Thyroid gland (tissue), 4 donors: ENCODE results near the gene PSMD1. TPM values are rescaled to one million over a fixed set of nuclear protein-coding genes. Genes with fewer than 3 reads are reported as not detected.

Experiments used
- DNase-seq, 2 donors: peaks; one replicate each; pipeline ENCODE4 v3.0.0-alpha.2; 2019
- H3K27ac ChIP-seq, 3 donors: fragments of 200-600 bp; sonication (generic); 1 replicate in 2 of 3; 2 replicates in 1 of 3; pipeline ENCODE4 v1.5.1; 2016 to 2019; ENCODE audit warnings: mild to moderate bottlenecking in 1 of 3, moderate library complexity in 1 of 3
- H3K27me3 ChIP-seq: fragments of 200-600 bp; sonication (generic); one replicate; pipeline ENCODE4 v1.5.1; 2019
- H3K36me3 ChIP-seq, 2 donors: fragments of 200-600 bp; sonication (generic); one replicate each; pipeline ENCODE4 v1.5.1; 2016 to 2019
- H3K4me1 ChIP-seq, 2 donors: fragments of 200-600 bp; sonication (generic); one replicate each; pipeline ENCODE4 v1.5.1; 2017 to 2019
- H3K4me3 ChIP-seq, 3 donors: fragments of 200-600 bp; sonication (generic); replicated peaks in 1 of 3; 1 replicate in 2 of 3; 2 replicates in 1 of 3; pipeline ENCODE4 v1.5.1; 2016; ENCODE audit warnings: mild to moderate bottlenecking in 1 of 3
- H3K9me3 ChIP-seq: fragments of 200-600 bp; sonication (generic); one replicate; pipeline ENCODE4 v1.5.1; 2017
- POLR2A ChIP-seq, 2 donors: fragments of 450-650 bp; IDR thresholded peaks; one replicate each; pipeline ENCODE4 v1.6.1; 2017; ENCODE audit warnings: antibody characterized with exemption in 2 of 2, mild to moderate bottlenecking in 2 of 2, moderate library complexity in 1 of 2
- WGBS, 2 donors: methylation state at CpG; one replicate each; pipeline ENCODE4 v1.1.5; 2017; 5-methylcytosine and 5-hydroxymethylcytosine counted together
- intact Hi-C: fragments of 100-400 bp; cut with DNase I; formaldehyde crosslinking; loops from one replicate; pipeline ENCODE4 v1.15.1; 2023
- total RNA-seq, 4 donors: library from RNA; depleted of rRNA; stranded (reverse); fragments of >200 nt; gene quantifications; one replicate each; pipeline ENCODE4 v1.2.3, GENCODE V29; 2016
- TF ChIP-seq, protein P1 (sequence below), 6 experiments: fragments of 200-600 bp in 3 of 6; fragments of 450-650 bp in 3 of 6; sonication (generic) in 3 of 6; IDR thresholded peaks; one replicate each; pipeline ENCODE4 v1.5.1; 2016 to 2019; ENCODE audit warnings: antibody characterized with exemption in 6 of 6, mild to moderate bottlenecking in 2 of 6, inconsistent platforms in 1 of 6, moderate library complexity in 1 of 6

PSMD1 gene
- total RNA-seq, 4 donors from 2014 or later, result 60.2 to 98.7 (median 78.4) TPM

DNA sequence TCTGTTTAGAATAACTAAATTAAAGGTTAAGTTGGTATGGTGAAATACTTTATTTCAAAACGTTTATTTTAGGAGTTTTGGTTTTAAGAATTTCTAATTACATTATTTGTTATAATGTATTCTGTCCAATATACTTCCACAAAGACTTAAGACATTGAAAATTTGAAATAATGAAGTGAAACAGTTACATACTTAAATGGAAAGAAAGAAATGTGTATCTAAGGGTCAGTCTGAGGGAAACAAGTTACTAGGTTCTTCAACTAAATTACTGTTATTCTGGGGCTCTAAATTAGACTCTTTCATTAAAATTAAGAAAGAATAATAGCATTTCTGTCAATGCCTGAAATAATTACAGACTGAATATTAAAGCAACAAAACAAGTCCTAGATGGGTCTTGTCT lies 60.5 kb downstream of the PSMD1 start:
- H3K4me3 ChIP-seq, result no peak overlapping the region
- intact Hi-C loops, result no loop called here
- H3K27ac ChIP-seq, result no peak overlapping the region
- 50 to 51% methylated on average over 1 of the region's 1 CpG for WGBS, 2 donors
- no peaks in the 10 kb centered on the region for H3K27me3 ChIP-seq
- no peak for DNase-seq
- H3K36me3 ChIP-seq, result no peaks in the 10 kb centered on the region
- H3K9me3 ChIP-seq, result no peaks in the 10 kb centered on the region
- TF ChIP-seq, protein P1, sequence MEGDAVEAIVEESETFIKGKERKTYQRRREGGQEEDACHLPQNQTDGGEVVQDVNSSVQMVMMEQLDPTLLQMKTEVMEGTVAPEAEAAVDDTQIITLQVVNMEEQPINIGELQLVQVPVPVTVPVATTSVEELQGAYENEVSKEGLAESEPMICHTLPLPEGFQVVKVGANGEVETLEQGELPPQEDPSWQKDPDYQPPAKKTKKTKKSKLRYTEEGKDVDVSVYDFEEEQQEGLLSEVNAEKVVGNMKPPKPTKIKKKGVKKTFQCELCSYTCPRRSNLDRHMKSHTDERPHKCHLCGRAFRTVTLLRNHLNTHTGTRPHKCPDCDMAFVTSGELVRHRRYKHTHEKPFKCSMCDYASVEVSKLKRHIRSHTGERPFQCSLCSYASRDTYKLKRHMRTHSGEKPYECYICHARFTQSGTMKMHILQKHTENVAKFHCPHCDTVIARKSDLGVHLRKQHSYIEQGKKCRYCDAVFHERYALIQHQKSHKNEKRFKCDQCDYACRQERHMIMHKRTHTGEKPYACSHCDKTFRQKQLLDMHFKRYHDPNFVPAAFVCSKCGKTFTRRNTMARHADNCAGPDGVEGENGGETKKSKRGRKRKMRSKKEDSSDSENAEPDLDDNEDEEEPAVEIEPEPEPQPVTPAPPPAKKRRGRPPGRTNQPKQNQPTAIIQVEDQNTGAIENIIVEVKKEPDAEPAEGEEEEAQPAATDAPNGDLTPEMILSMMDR (IDR thresholded peaks at IDR 0.05), result no peak
- TF ChIP-seq POLR2A (IDR thresholded peaks at IDR 0.05), result no peak
- H3K4me1 ChIP-seq, result peaks cover 0 to 11% of the 10 kb centered on the region in 2 donors

DNA sequence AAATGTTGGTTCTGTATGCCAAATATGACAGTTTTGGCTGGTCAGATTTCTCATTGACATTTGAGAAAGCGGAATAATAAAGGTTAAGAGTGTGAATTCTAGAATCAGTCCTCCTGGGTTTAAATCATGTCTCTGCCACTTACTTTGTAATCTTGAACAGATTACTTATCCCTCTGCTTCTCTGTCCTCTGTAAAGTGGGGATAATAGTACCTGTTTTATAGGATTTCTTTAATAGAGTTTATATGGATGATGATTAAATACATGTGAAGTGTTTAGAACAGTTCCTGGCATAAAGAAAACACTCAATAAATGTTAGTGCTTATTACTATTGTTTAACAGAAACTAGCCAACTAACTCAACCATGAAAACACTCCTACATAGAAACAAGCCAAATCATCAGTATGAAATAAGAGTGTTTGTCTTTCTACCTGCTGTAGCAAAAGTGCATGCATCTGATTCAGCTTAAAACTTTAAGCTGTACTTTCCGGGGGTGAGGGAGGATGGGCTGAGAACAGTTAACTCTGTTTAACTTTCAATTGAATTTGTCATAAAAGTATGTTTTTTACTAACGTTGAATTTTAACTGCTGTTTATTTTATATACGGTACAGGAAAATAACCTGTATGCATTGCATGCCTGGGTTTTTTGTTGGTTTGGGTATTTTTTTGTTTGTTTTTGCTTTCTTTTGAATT lies 61.4 kb downstream of the PSMD1 start:
- no peak for DNase-seq
- no peaks in the 10 kb centered on the region for H3K9me3 ChIP-seq
- WGBS, 2 donors, result 47 to 57% methylated on average over 4 of the region's 4 CpGs
- H3K4me3 ChIP-seq, result no peak overlapping the region
- H3K36me3 ChIP-seq, result no peaks in the 10 kb centered on the region
- H3K4me1 ChIP-seq, result peaks cover 0 to 6% of the 10 kb centered on the region in 2 donors
- no peak for TF ChIP-seq POLR2A (IDR thresholded peaks at IDR 0.05)
- TF ChIP-seq, protein P1 (IDR thresholded peaks at IDR 0.05), result no peak
- peak overlapping the region in 1 of 3 donors; percentile 6 for H3K27ac ChIP-seq
- H3K27me3 ChIP-seq, result no peaks in the 10 kb centered on the region
- intact Hi-C loops, result no loop called here

DNA sequence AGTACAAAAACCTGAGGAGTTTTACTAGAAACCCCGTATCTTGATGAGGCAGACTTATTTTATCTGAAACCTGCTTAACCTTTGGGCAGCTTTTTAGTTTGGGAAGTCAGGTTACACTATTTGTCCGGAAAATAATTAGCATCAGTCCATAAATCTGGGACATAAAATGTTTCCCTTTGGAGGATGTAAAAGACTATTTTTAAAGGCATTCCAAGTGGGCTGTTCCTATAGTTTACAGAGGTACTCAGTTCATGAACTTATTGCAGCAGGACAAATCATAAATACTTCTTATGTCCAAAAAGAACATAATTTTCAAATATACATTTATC lies 61.9 kb downstream of the PSMD1 start:
- DNase-seq, result no peak
- no peaks in the 10 kb centered on the region for H3K36me3 ChIP-seq
- peaks cover 4 to 11% of the 10 kb centered on the region in 2 donors for H3K4me1 ChIP-seq
- no peaks in the 10 kb centered on the region for H3K27me3 ChIP-seq
- intact Hi-C loops, result no loop called here
- TF ChIP-seq POLR2A (IDR thresholded peaks at IDR 0.05), result no peak
- TF ChIP-seq, protein P1 (IDR thresholded peaks at IDR 0.05), result no peak
- peak overlapping the region in 1 of 3 donors; percentile 6 for H3K27ac ChIP-seq
- WGBS, 2 donors, result 63 to 73% methylated on average over 2 of the region's 2 CpGs
- no peak overlapping the region for H3K4me3 ChIP-seq
- no peaks in the 10 kb centered on the region for H3K9me3 ChIP-seq

DNA sequence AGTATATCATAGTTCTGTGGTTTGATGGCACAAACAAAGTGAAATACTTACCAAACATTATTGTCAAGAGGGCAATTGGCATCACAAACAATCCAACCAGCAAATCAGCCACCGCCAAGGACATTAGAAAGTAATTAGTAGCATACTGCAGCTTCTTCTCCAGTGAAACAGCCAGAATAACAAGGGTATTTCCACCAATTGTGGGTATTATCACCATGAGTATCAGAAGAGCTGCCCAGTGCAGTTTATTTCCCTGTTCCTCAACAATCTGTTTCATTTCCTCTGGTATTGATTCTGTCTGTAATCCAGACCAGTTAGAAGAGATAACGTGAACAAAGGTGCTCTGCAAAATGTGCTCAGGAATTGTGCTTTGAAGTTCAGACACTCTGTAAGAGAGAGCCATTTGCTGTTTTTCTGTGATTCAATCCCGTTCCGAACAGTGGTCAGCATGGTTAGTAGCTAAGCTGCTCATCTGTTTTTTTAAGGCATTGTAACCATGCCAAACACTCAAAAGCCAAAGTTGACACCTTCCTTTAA lies 66.8 kb downstream of the PSMD1 start:
- Histone ChIP-seq H3K27me3 (no peaks in the 10 kb centered on the region), H3K27ac (peak overlapping the region in 2 of 3 donors; percentile 40 to 54), H3K9me3 (no peaks in the 10 kb centered on the region), H3K4me1 (peaks cover 7 to 16% of the 10 kb centered on the region in 2 donors), H3K36me3 (no peaks in the 10 kb centered on the region), H3K4me3 (peak overlapping the region in 1 of 3 donors; percentile 5)
- DNase-seq, result no peak
- intact Hi-C loops, result no loop called here
- no peak for TF ChIP-seq POLR2A (IDR thresholded peaks at IDR 0.05)
- TF ChIP-seq, protein P1 (IDR thresholded peaks at IDR 0.05), result no peak
- WGBS, 2 donors, result 13 to 20% methylated on average over 4 of the region's 4 CpGs

DNA sequence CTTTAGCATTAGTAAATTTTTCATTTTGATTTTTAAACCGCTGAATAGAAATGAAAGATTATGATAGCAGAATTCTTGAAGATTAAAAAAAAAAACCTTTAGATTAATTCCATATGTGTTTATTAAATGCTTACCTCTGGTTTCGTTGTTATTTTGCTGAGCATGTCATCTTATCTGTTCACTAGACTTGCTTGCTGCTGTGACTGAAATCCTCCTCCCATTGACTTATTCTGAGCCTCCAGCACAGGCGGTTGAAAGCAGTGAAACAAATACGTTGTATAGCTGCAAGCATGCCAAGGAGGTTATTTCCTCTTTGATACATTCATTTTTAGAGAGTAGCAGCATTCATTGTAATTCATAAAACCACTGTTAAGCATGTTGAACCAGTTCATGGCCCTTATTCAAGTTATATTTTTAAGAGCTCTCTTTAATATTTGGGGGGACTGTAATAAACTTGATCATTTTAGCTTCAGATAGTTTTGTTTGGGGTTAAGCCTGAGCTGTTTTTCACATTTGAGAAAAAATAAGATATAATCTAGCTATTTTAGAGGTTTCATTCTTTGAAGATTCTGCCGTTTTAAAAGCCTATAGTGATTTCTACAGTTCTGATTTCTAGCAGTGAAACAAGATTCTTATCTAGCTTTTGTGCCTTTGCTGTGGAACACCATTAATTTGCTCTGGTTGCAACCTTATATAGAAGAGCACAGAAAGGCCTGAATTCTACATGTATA lies 68.3 kb downstream of the PSMD1 start, which contains the start of gene HTR2B:
HTR2B (minus strand) TSS at position 205 of the 731 bp plus-strand sequence. CDS start 1,278 bp downstream, outside the sequence.
- WGBS, 2 donors, result 68 to 71% methylated on average over 5 of the region's 5 CpGs
- H3K4me3 ChIP-seq, result peak within 1 kb of the TSS in 1 of 3 donors; percentile 5
- TF ChIP-seq POLR2A (IDR thresholded peaks at IDR 0.05), result no peak
- TF ChIP-seq, protein P1 (IDR thresholded peaks at IDR 0.05), result no peak
- H3K9me3 ChIP-seq, result no peaks in the 10 kb centered on the region
- intact Hi-C loops, result no loop called here
- H3K36me3 ChIP-seq, result no peaks in the 10 kb centered on the region
- H3K4me1 ChIP-seq, result peaks cover 7 to 16% of the 10 kb centered on the region in 2 donors
- H3K27me3 ChIP-seq, result no peaks in the 10 kb centered on the region
- peak within 1 kb of the TSS in 2 of 3 donors; percentile 40 to 54 for H3K27ac ChIP-seq
- no peak for DNase-seq
